Bronchial epithelial cell (primary cell): ENCODE measurements around the gene ZMYND19. TPM values are rescaled to one million over a fixed set of nuclear protein-coding genes. Genes with fewer than 3 reads are reported as not detected.
A peak's percentile ranks its signal among the peaks of the same experiment; 100 is the strongest.

ENCODE experiments used
- DNase-seq: peaks from one replicate; pipeline ENCODE4 v3.0.0-alpha.2; 2010; ENCODE audit warnings: low read depth
- FAIRE-seq: peaks from 2 replicates; lab custom pipeline; 2011; peaks lifted over from hg19 to GRCh38; lab: Jason Lieb, UNC
- H3K27me3 ChIP-seq: 2 replicates; pipeline ENCODE4 v1.5.1; 2011; ENCODE audit warnings: low read length; ENCODE audit not compliant: control insufficient read depth, insufficient read depth
- H3K36me3 ChIP-seq: 2 replicates; pipeline ENCODE4 v1.5.1; 2011; ENCODE audit warnings: low read length; ENCODE audit not compliant: control insufficient read depth, insufficient read depth
- H3K4me3 ChIP-seq: 2 replicates; pipeline ENCODE4 v1.5.1; 2011; ENCODE audit warnings: mild to moderate bottlenecking, low read depth, low read length, control low read depth
- total RNA-seq: library from RNA; depleted of rRNA; stranded (reverse); fragments of >200 nt; gene quantifications from 2 replicates; pipeline ENCODE4 v1.2.1, GENCODE V29; 2014
- TF ChIP-seq, protein P1 (sequence below): IDR thresholded peaks from 2 replicates; pipeline ENCODE4 v1.5.1; 2011; ENCODE audit warnings: mild to moderate bottlenecking, moderate library complexity, low read length, control low read depth, inconsistent platforms; ENCODE audit not compliant: insufficient read depth, severe bottlenecking

ZMYND19 gene
- total RNA-seq, 1 donor from 2014 or later = 34.2 TPM

DNA sequence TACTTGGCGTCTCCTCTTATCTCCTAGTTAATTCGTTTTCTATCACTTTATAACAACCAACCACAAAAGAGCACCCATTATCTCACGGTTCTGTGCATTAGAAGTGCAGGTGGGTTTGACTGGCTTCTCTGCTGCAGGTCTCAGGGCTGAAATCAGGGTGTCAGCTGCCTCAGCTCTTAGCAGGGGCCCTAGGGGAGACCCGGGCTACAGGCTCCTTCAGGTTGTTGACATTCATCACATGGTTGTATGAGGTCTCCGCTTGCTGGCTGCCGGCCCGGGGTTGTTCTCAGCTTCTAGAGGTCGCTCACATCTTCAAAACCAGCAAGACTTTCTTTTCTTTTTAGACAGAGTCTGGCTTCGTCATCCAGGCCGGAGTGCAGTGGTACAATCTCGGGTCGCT, 2.9 kb upstream of the ZMYND19 start:
- H3K4me3 ChIP-seq = no peak overlapping the region
- TF ChIP-seq, protein P1, sequence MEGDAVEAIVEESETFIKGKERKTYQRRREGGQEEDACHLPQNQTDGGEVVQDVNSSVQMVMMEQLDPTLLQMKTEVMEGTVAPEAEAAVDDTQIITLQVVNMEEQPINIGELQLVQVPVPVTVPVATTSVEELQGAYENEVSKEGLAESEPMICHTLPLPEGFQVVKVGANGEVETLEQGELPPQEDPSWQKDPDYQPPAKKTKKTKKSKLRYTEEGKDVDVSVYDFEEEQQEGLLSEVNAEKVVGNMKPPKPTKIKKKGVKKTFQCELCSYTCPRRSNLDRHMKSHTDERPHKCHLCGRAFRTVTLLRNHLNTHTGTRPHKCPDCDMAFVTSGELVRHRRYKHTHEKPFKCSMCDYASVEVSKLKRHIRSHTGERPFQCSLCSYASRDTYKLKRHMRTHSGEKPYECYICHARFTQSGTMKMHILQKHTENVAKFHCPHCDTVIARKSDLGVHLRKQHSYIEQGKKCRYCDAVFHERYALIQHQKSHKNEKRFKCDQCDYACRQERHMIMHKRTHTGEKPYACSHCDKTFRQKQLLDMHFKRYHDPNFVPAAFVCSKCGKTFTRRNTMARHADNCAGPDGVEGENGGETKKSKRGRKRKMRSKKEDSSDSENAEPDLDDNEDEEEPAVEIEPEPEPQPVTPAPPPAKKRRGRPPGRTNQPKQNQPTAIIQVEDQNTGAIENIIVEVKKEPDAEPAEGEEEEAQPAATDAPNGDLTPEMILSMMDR = no peak
- H3K36me3 ChIP-seq = peaks cover 4% of the 10 kb centered on the region
- DNase-seq = no peak
- no peaks in the 10 kb centered on the region for H3K27me3 ChIP-seq
- no peak for FAIRE-seq

DNA sequence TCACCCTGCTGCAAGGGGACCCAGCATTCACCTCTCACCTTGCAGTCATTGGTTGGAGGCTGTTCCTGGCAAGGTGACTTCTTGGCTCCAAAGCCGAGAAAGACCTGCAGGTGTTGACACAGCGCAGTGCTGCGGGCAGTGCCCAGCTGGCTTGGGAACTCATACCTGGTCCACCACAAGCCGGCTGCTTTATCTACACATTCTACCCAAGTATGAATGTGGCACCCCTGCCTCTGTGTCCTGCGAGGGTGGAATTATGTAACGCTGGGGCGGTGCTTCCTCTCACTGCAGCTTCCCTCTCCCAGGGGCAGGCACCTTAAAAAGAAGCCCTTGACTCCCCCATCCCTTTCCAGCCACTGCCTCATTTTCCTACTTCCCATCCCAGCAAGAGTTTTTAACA, 2.5 kb upstream of the ZMYND19 start:
- DNase-seq = no peak
- Histone ChIP-seq H3K4me3 (no peak overlapping the region), H3K27me3 (no peaks in the 10 kb centered on the region), H3K36me3 (peaks cover 6% of the 10 kb centered on the region)
- no peak for FAIRE-seq
- TF ChIP-seq, protein P1 = no peak

DNA sequence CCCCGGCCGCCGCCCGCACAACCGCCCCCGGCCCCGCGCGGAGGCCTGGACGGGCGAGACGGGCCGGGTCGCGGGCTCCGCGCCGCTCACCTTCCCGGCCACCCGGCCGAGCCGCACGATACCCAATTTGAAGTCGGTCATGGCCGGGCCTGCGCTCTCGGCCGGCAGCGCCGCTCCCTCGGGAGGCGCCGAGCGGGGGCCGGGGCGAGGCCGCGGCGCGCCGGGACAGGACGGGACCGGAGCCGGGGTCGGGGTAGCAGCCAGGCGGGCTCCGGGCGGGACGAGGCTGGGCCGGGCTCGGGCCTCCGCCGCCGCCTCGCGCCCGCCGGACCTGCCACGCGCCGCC, 216 bp downstream of the ZMYND19 start:
- Histone ChIP-seq H3K27me3 (no peaks in the 10 kb centered on the region), H3K36me3 (peaks cover 22% of the 10 kb centered on the region), H3K4me3 (peak overlapping the region; percentile 65)
- FAIRE-seq (no peak), DNase-seq (no peak)
- TF ChIP-seq, protein P1 = no peak

DNA sequence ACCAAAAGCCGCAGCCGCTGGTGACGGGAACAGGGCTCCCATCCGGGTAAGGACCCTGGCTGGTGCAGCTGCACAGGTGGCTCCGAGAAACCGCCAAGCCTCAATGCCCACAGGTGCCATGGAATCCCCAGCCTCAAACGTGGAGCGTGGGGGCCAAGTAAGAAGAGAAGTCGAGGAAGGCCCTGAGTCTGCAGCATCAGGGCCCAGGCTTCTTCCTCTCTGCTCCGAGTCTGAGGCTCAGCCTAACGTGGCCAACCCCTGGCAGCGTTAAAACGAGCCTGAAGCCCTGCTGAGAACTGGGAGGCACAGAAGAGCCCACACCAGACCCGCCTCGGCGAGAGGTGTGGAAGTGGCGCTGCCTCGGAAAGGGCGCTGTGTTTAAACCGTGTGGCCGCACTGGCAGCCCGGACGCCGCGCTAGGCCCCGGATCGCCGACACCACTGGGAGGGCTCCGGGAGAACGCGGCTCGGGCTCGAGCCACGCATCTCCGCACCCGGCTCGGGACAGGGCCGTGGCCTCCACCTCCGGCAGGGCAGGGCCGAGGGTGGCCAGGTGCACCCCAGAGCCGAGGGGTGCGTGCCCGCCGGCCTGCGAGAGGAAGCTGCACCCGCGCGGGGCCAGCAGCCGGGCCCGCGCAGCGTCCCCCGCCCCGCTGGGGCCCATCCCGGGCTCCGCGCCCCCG, 730 bp downstream of the ZMYND19 start:
- peak overlapping the region; percentile 65 for H3K4me3 ChIP-seq
- FAIRE-seq = no peak
- H3K27me3 ChIP-seq = no peaks in the 10 kb centered on the region
- H3K36me3 ChIP-seq = peaks cover 22% of the 10 kb centered on the region
- TF ChIP-seq, protein P1 = no peak
- DNase-seq = no peak

DNA sequence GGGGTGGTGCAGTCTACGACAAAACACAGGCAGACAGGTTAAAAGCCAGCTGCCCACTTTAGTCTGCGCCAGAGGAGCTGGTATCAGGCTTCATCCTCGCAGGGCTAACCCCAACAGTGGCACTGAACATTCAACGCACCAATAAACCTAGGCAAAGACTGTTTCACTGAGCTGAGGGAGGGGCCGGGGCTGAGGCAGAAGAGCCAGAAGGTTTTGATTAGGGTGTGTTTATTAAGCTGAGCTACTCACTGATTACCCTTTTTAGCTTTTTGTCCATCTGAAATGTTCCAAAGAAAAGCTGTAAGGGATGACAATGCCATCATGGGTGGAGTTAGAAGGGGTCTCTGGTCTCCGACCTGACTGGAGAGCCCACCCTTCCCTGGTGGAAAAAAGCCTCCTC, 1.4 kb downstream of the ZMYND19 start:
- Histone ChIP-seq H3K36me3 (peaks cover 24% of the 10 kb centered on the region), H3K4me3 (no peak overlapping the region), H3K27me3 (no peaks in the 10 kb centered on the region)
- DNase-seq (no peak), FAIRE-seq (no peak)
- TF ChIP-seq, protein P1 = no peak

DNA sequence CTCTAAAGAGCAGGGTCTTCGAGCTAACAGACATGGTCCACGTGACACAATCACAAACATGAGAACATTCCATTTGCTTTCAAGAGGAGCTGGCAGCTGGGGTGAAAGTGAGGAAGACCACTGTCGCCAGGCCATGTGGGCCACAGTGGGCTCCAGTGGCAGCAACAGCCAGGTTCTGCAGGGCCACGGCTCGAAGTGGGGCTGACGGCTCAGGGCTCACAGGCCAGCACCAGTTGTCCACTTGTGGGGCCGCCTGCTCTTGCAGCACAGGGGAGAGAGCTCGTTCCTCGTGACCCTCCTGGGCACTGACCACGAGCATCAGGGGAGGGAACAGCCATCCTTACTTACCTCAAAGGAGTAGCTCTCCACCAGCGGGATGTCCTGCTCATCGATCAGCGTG, 2.0 kb downstream of the ZMYND19 start:
- H3K4me3 ChIP-seq = no peak overlapping the region
- H3K36me3 ChIP-seq = peaks cover 24% of the 10 kb centered on the region
- no peaks in the 10 kb centered on the region for H3K27me3 ChIP-seq
- TF ChIP-seq, protein P1 = no peak
- no peak for DNase-seq
- peak; percentile 91 for FAIRE-seq
